ENCODE measurements around the gene PKN2. TPM values are rescaled to one million over a fixed set of nuclear protein-coding genes. Genes with fewer than 3 reads are reported as not detected.

The PKN2 gene
- total and polyA plus RNA-seq, 2 of the 4 experiments (the other 2 are of a cell fraction) = 12.7 to 22.2 TPM

- ATAC-seq (ENCODE audit: low read depth) (no peak), DNase-seq (no peak)
- no peak overlapping the region for H2BK20ac ChIP-seq (ENCODE audit: low read depth, low read length)
- H2BK15ac ChIP-seq (ENCODE audit: low read depth, low read length) = no peak overlapping the region
- no peaks in the 10 kb centered on the region for H4K20me1 ChIP-seq (ENCODE audit: insufficient read depth, low read length)
- H3K4me3 ChIP-seq (ENCODE audit: insufficient read depth, low read depth, low read length) = no peak overlapping the region
- no peaks in the 10 kb centered on the region for H3K9me3 ChIP-seq (ENCODE audit: control insufficient read depth, insufficient read depth, low read length)
- in situ Hi-C loops (cut with MboI; ENCODE audit: low sequenced_read_pairs) (no loop called here), dilution Hi-C loops (cut with HindIII; ENCODE audit: low sequenced_read_pairs, unreplicated experiment) (no loop called here), intact Hi-C loops (cut with micrococcal nuclease) (no loop called here)
- H4K5ac ChIP-seq (ENCODE audit: low read depth, low read length) = no peak overlapping the region
- BruUV-seq (replicated peaks) = no TSS peak
- H4K8ac ChIP-seq (ENCODE audit: low read depth in 2 of 2, low read length in 2 of 2) = no peak overlapping the region
- CTCF ChIA-PET = no interaction called here
- no peaks in the 10 kb centered on the region for H3K27me3 ChIP-seq (ENCODE audit: control insufficient read depth, insufficient read depth, low read length)
- no peak overlapping the region for H3K9ac ChIP-seq (ENCODE audit: low read depth, low read length)
- no peak overlapping the region for H4K91ac ChIP-seq (ENCODE audit: insufficient read depth, low read depth, low read length)
- POLR2A ChIA-PET (ENCODE audit: unreplicated experiment) = no interaction called here
- H3K4me2 ChIP-seq (ENCODE audit: low read depth, low read length) = no peak overlapping the region
- H3K9me1 ChIP-seq (ENCODE audit: insufficient read depth, low read length) = no peaks in the 10 kb centered on the region
- H3K4me1 ChIP-seq (ENCODE audit: control insufficient read depth, insufficient read depth, low read length) = no peaks in the 10 kb centered on the region
- no peak overlapping the region for H2AFZ ChIP-seq (replicated peaks; ENCODE audit: low read length, poor library complexity)
- whole genome bisulfite sequencing, 2 experiments (ENCODE audit: extremely low coverage in 2 of 2, insufficient read length in 1 of 2) = no CpG with 5 or more reads among the region's 3 CpGs
- TF ChIP-seq CHD1 (IDR thresholded peaks at IDR 0.05; ENCODE audit: low read depth, low read length) (no peak), CTCF (conservative IDR thresholded peaks at IDR 0.05; ENCODE audit: low read depth, low read length) (no peak), NFE2L2 (IDR thresholded peaks at IDR 0.05; ENCODE audit: low read depth, low read length) (no peak), MXI1 (IDR thresholded peaks at IDR 0.05; ENCODE audit: borderline replicate concordance, low read depth, low read length) (no peak), ELK1 (IDR thresholded peaks at IDR 0.05; ENCODE audit: borderline replicate concordance, low read depth, low read length) (no peak), MAFK (IDR thresholded peaks at IDR 0.05; ENCODE audit: low read depth, low read length) (no peak), RAD21 (IDR thresholded peaks at IDR 0.05; ENCODE audit: low read length) (no peak), FOS (IDR thresholded peaks at IDR 0.05; ENCODE audit: low read depth, low read length) (no peak), POLR2A (IDR thresholded peaks at IDR 0.05; ENCODE audit: low read depth, low read length) (no peak), MAZ (IDR thresholded peaks at IDR 0.05; ENCODE audit: borderline replicate concordance, low read depth, low read length) (no peak), RFX5 (IDR thresholded peaks at IDR 0.05; ENCODE audit: low read depth, low read length) (no peak), BHLHE40 (IDR thresholded peaks at IDR 0.05; ENCODE audit: low read depth, low read length) (no peak), RCOR1 (IDR thresholded peaks at IDR 0.05; ENCODE audit: insufficient replicate concordance, low read length) (no peak)
- TF ChIP-seq, protein P1, sequence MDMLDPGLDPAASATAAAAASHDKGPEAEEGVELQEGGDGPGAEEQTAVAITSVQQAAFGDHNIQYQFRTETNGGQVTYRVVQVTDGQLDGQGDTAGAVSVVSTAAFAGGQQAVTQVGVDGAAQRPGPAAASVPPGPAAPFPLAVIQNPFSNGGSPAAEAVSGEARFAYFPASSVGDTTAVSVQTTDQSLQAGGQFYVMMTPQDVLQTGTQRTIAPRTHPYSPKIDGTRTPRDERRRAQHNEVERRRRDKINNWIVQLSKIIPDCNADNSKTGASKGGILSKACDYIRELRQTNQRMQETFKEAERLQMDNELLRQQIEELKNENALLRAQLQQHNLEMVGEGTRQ (IDR thresholded peaks at IDR 0.05; ENCODE audit: low read depth, low read length) = no peak
- H2AK5ac ChIP-seq (ENCODE audit: low read depth, low read length) = no peak overlapping the region
- H3K14ac ChIP-seq (replicated peaks; ENCODE audit: low read depth, low read length) = no peak overlapping the region
- H2AK9ac ChIP-seq (replicated peaks; ENCODE audit: low read depth, low read length, poor library complexity) = no peak overlapping the region
- no peak overlapping the region for H2BK120ac ChIP-seq (ENCODE audit: low read depth, low read length)
- no peak overlapping the region for H3K4ac ChIP-seq (ENCODE audit: low read depth, low read length)
- H3K23ac ChIP-seq (ENCODE audit: low read depth, low read length) = no peak overlapping the region
- H3K56ac ChIP-seq (ENCODE audit: extremely low read depth, insufficient read depth, low read length) = no peak overlapping the region
- no peaks in the 10 kb centered on the region for H3K36me3 ChIP-seq (ENCODE audit: control insufficient read depth, insufficient read depth, low read length)
- H3K27ac ChIP-seq (ENCODE audit: insufficient read depth, low read length) = no peak overlapping the region
- no peak overlapping the region for H3K18ac ChIP-seq (ENCODE audit: low read depth, low read length)
- no peak overlapping the region for H2BK5ac ChIP-seq (ENCODE audit: low read depth, low read length, poor library complexity, severe bottlenecking)
- peaks cover 8 to 18% of the 10 kb centered on the region in 2 experiments for H3K79me1 ChIP-seq (ENCODE audit: low read depth in 1 of 2, low read length in 2 of 2)
Measured at GRCh38 chr1:88680911-88681622, 3.0 kb upstream of the PKN2 start.
